NCI-H1694 treated with DMSO at 0.1 percent for 48 hours (cell line): ENCODE results near the gene ARL13B.
"Not testable (repeated sequence)": the region's sequence is repeated elsewhere in the genome, so short reads cannot be mapped to it uniquely, and the experiment has no call there.

Experiments
- DNase-seq: peaks from one replicate; lab custom pipeline; 2025; lab: John Stamatoyannopoulos, UW

ARL13B gene

GRCh38 chr3:93979850-93980676, at the start of gene ARL13B:
ARL13B (plus strand) TSS chr3:93980155; CDS start chr3:93980424, 269 bp downstream.
- DNase-seq = peak; percentile 93

GRCh38 chr3:93931597-93932229, 48.2 kb upstream of the ARL13B start:
- DNase-seq = no peak

DNA sequence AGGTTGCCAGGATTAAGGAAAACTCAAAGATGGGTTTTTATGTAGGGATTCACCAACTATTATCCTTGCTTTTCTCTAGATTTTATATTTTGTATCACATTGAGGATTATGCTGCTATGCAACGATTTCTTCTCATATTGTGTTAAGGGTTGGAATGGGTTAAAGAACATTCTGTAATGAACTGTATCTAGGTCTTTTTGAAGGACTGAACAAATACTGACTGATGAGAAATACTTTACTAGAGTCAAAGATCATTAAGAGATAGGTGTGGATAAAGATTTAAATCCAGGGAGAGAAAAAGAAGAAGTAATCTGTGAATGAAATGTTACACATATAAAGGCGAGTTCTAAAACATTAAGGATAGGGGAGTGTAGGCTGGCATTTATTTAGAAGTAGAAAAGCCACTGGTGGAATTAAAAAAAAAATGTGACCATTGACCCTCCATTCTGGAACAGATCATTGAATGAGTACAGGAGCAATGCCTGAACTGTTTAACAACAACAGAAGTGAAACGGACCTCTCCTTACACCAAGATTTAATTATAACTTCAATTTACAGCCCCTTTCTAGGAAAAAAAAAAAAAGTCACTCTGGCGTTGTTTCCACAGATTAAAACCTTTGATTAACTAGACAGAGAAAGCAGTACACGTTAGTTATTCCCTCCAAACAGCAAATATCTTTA, 45.4 kb upstream of the ARL13B start:
- DNase-seq = no peak

GRCh38 chr3:93936549-93936948, 43.4 kb upstream of the ARL13B start:
- DNase-seq = no peak

DNA sequence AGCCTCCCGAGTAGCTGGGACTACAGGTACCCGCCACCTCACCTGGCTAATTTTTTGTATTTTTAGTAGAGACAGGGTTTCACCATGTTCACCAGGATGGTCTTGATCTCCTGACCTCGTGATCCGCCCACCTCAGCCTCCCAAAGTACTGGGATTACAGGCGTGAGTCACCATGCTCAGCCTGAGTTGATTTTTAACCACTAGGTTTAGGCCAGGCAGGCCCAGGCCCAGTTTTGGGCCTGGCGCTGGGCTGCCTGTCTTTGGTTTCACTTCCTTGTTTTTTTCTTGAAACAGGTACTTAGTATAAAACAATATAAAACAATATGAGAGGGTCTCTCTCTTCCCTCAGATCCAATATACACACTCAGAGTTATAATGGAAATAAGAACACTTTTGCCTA, 42.5 kb upstream of the ARL13B start:
- not testable (repeated sequence) for DNase-seq

GRCh38 chr3:93949958-93950357, 30.0 kb upstream of the ARL13B start:
- not testable (repeated sequence) for DNase-seq

DNA sequence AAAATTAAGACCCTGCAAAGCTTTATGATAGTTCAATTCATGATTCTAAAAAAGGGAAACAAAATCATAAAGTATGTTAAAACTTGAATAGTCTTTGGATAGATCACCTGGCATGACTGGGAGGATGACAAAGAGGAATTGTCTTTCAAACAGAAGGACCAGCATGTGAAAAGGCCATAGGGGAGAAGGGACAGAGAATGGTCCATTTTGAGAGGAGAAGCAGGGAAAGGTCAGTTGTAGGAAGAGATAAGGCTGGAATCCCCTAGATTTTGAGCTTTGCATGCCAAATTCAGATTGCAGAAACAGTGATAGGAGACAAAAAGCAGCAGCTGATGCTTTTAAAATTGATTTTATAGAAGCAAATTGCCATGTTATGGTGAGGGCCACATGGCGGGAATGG, 18.9 kb upstream of the ARL13B start:
- DNase-seq = no peak

- no peak for DNase-seq
Measured at GRCh38 chr3:93961489-93961888, 18.5 kb upstream of the ARL13B start.

DNA sequence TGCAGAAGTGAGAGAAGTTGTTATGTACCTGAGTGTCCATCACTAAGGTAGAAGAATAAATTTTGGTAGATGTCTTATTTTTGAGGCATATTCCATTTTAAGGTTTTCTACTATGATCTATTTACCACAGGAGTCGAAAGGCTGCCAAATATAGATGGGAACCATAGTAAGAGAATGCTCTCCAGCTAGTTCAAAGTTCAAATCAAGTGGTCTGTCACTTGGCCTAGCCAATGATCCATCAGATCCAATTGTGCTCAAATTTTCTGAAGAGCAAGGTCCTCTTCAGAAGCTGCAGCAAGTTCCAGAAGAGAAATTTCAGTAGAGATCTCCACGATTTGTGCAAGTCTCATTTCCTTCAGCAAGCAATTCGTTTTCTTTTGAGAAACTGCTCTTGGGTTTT, 17.2 kb upstream of the ARL13B start:
- DNase-seq = no peak

DNA sequence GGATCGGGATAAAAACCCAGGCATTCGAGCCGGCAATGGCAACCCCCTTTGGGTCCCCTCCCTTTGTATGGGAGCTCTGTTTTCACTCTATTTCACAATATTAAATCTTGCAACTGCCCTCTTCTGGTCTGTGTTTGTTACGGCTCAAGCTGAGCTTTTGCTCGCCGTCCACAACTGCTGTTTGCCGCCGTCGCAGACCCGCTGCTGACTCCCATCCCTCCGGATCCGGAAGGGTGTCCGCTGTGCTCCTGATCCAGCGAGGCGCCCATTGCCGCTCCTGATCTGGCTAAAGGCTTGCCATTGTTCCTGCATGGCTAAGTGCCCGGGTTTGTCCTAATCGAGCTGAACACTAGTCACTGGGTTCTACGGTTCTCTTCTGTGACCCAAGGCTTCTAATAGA, 14.8 kb upstream of the ARL13B start:
- not testable (repeated sequence) for DNase-seq

DNA sequence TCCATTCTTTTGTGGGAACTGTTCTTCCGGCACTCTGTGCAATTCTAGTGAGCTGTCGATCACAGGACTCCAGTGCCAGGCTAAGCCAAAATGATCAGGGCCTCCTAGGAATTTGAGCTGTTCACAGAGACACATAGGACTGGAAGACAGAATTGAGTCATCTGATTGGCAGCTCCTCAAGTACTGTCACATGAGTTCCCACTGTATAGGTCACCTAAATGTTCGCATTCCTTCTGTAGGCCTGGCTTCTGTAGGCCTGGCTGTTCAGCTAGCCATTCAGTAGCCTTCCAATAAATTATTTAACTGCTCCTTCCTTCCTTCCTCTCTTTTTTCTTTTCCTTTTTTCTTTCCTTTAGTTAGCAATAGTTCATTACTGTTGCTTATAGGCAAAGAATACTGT, 10.5 kb upstream of the ARL13B start:
- DNase-seq = no peak

DNA sequence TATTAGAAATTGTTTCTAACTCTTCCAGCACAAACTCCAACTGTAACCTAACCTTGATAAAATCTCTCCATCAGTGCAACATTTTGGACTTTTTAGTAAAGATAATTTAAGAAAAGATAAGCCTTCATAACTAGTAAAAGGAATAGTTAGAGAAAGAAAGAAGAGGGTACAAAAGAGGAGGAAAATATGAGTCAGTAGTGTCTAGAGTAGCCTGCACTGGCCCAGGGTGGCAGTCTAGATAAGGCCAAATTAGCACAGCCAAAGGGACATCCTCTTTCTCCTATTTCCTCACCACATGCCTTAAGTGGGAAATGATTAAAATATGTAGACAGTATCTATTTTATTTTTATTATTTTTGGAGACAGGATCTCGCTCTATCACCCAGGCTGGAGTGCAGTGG, 10.0 kb upstream of the ARL13B start:
- DNase-seq = no peak

- peak; percentile 11 for DNase-seq
Measured at GRCh38 chr3:93973131-93974126, 6.5 kb upstream of the ARL13B start, which contains the start of gene PROS1. PROS1 (minus strand) TSS chr3:93973896; CDS start chr3:93973749, 147 bp downstream.

DNA sequence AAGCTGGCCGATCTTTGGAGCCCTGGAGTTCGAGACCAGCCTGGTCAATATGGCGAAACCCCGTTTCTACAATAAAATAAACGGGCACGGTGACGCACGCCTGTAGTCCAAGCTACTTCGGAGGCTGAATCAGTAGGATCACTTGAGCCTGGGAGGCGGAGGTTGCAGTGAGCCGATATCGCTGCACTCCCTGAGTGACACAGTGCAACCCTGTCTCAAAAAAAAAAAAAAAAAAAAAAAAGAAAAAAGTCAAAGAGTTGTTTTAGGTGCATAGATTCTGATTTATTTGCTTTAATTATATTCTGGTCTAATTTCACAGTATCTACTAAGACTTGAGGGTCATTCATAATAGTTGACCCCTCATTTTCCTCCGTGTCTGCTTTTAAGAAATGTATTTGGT, 1.7 kb downstream of the ARL13B start:
- no peak for DNase-seq

DNA sequence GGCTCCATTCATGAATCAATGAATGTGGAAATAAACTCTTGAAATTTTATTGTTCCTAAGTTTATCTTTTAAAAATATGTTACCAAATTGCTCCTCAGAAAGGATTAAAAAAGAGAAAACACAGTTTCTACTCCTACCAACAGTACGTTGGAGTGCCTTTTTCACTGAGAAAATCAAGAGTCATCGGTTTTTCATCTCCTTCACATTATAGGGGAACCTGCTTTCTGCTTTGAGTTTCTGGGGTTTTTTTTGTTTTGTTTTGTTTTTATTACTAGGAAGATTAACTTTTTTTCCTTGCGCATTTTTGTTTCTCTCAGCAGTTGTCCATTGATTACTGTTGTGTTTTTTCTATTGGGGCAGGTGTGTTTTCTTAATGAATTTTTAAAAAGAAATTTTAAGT, 3.5 kb downstream of the ARL13B start:
- DNase-seq = no peak

DNA sequence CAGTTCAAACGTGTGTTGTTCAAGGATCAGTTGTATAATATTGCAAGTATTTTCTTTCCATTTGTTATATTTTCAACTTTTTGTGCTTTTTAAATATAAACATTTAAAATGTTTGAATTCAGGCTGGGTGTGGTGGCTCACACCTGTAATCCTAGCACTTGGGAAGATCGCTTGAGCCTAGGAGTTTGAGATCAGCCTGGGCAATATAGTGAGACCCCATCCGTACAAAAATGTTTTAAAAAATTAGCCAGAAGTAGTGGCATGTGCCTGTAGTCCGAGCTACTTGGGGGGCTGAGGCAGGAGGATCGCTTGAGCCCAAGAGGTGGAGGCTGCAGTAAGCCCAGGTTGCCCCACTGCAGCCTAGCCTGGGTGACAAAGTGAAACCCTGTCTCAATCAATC, 4.7 kb downstream of the ARL13B start:
- no peak for DNase-seq

GRCh38 chr3:93988283-93988682, 8.3 kb downstream of the ARL13B start:
- DNase-seq = no peak

- no peak for DNase-seq
Measured at GRCh38 chr3:93988764-93989163, 8.8 kb downstream of the ARL13B start.

DNA sequence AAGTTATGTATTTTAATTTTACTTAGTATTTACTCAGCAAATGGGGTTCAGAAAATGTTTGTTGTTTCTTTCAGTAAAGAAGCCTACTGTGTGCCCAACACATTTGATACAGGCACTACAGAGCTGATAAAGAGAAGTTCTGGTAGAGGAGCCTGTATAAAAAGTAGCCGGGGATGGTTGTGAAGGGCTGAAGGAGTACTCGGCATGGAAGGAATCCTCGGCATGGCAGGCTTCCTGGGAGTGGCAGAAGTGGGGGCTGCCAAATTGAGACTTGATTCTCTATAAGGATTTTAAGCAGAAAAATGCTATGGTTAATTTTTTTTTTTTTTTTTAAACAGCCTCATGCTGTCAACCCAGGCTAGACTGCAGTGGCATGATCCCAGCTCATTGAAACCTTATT, 9.3 kb downstream of the ARL13B start:
- no peak for DNase-seq

- DNase-seq = no peak
Measured at GRCh38 chr3:93991631-93992030, 11.7 kb downstream of the ARL13B start.

DNA sequence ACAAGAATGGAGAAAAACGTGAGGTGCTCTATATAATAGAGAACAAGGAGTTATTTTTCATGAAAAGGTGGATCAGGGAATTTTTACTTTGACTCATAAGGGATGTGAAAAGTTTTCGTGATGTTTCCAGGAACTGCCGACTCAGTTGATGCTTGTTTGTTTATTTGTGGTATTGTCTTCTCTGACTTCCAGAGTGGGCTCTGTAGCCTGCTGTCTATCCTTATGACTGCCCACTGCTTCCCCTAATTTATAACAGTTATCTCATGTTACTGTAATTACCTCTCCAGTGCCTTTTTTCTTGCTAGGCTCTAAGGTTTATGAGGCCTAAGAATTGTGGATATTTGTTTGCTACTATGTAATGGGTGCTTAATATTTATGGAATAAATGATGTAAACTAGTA, 12.3 kb downstream of the ARL13B start:
- DNase-seq = no peak

GRCh38 chr3:93994056-93994455, 14.1 kb downstream of the ARL13B start:
- DNase-seq = no peak
